ENCODE data around the gene CCDC85C. TPM values are rescaled to one million over a fixed set of nuclear protein-coding genes. Genes with fewer than 3 reads are reported as not detected.

The CCDC85C gene
- total and polyA plus RNA-seq, 2 of the 4 experiments (the other 2 are of a cell fraction): 16.0 to 19.0 TPM

- peaks cover 4% of the 10 kb centered on the region; the same call in 1 of the 2 replicates for H3K27me3 ChIP-seq (ENCODE audit: control insufficient read depth, insufficient read depth, low read length)
- H2BK15ac ChIP-seq (ENCODE audit: low read depth, low read length): no peak overlapping the region
- no peak overlapping the region for H3K56ac ChIP-seq (ENCODE audit: extremely low read depth, insufficient read depth, low read length)
- no peak overlapping the region for H3K9ac ChIP-seq (ENCODE audit: low read depth, low read length)
- no peak overlapping the region for H2BK120ac ChIP-seq (ENCODE audit: low read depth, low read length)
- no peak overlapping the region for H2BK5ac ChIP-seq (ENCODE audit: low read depth, low read length, poor library complexity, severe bottlenecking)
- H3K18ac ChIP-seq (ENCODE audit: low read depth, low read length): no peak overlapping the region
- H3K36me3 ChIP-seq (ENCODE audit: control insufficient read depth, insufficient read depth, low read length): no peaks in the 10 kb centered on the region
- H3K79me1 ChIP-seq (ENCODE audit: low read depth in 1 of 2, low read length in 2 of 2): no peaks in the 10 kb centered on the region
- H2AFZ ChIP-seq (replicated peaks; ENCODE audit: low read length, poor library complexity): peak overlapping the region; percentile 94
- H3K4ac ChIP-seq (ENCODE audit: low read depth, low read length): no peak overlapping the region
- BruUV-seq (replicated peaks): no TSS peak
- H3K14ac ChIP-seq (replicated peaks; ENCODE audit: low read depth, low read length): no peak overlapping the region
- H3K4me2 ChIP-seq (ENCODE audit: low read depth, low read length): no peak overlapping the region
- H4K8ac ChIP-seq (ENCODE audit: low read depth in 2 of 2, low read length in 2 of 2): no peak overlapping the region
- ChIA-PET CTCF (no interaction called here), POLR2A (ENCODE audit: unreplicated experiment) (no interaction called here)
- intact Hi-C loops (cut with micrococcal nuclease): no loop called here
- peak overlapping the region; percentile 13 for H2AK9ac ChIP-seq (replicated peaks; ENCODE audit: low read depth, low read length, poor library complexity)
- ATAC-seq (ENCODE audit: low read depth): no peak
- H3K23ac ChIP-seq (ENCODE audit: low read depth, low read length): no peak overlapping the region
- in situ Hi-C loops (cut with MboI; ENCODE audit: low sequenced_read_pairs): no loop called here
- DNase-seq: no peak
- no peaks in the 10 kb centered on the region for H4K20me1 ChIP-seq (ENCODE audit: insufficient read depth, low read length)
- H3K27ac ChIP-seq (ENCODE audit: insufficient read depth, low read length): no peak overlapping the region
- H3K9me1 ChIP-seq (ENCODE audit: insufficient read depth, low read length): no peaks in the 10 kb centered on the region
- H3K4me1 ChIP-seq (ENCODE audit: control insufficient read depth, insufficient read depth, low read length): peaks cover 4% of the 10 kb centered on the region; the same call in 1 of the 2 replicates
- H2AK5ac ChIP-seq (ENCODE audit: low read depth, low read length): no peak overlapping the region
- TF ChIP-seq CTCF (conservative IDR thresholded peaks at IDR 0.05; ENCODE audit: low read depth, low read length) (no peak), FOS (IDR thresholded peaks at IDR 0.05; ENCODE audit: low read depth, low read length) (no peak), RAD21 (IDR thresholded peaks at IDR 0.05; ENCODE audit: low read length) (no peak), SMC3 (IDR thresholded peaks at IDR 0.05; ENCODE audit: low read depth, low read length) (no peak), POLR2A (IDR thresholded peaks at IDR 0.05; ENCODE audit: low read depth, low read length) (no peak), RCOR1 (IDR thresholded peaks at IDR 0.05; ENCODE audit: insufficient replicate concordance, low read length) (no peak), MXI1 (IDR thresholded peaks at IDR 0.05; ENCODE audit: borderline replicate concordance, low read depth, low read length) (no peak), MAFK (IDR thresholded peaks at IDR 0.05; ENCODE audit: low read depth, low read length) (no peak), NFE2L2 (IDR thresholded peaks at IDR 0.05; ENCODE audit: low read depth, low read length) (no peak), USF2 (IDR thresholded peaks at IDR 0.05; ENCODE audit: low read depth, low read length) (no peak), RFX5 (IDR thresholded peaks at IDR 0.05; ENCODE audit: low read depth, low read length) (no peak), MAZ (IDR thresholded peaks at IDR 0.05; ENCODE audit: borderline replicate concordance, low read depth, low read length) (no peak)
- H2BK20ac ChIP-seq (ENCODE audit: low read depth, low read length): no peak overlapping the region
- dilution Hi-C loops (cut with HindIII; ENCODE audit: low sequenced_read_pairs, unreplicated experiment): no loop called here
- 100% methylated on average over 8 of the region's 11 CpGs; no CpG with 5 or more reads in 1 of the 2 experiments for WGBS, 2 experiments (ENCODE audit: extremely low coverage in 2 of 2, insufficient read length in 1 of 2)
- H4K5ac ChIP-seq (ENCODE audit: low read depth, low read length): no peak overlapping the region
- H3K9me3 ChIP-seq (ENCODE audit: control insufficient read depth, insufficient read depth, low read length): no peaks in the 10 kb centered on the region
- no peak overlapping the region for H3K4me3 ChIP-seq (ENCODE audit: insufficient read depth, low read depth, low read length)
- no peak overlapping the region for H4K91ac ChIP-seq (ENCODE audit: insufficient read depth, low read depth, low read length)
These were observed 40.1 kb upstream of the CCDC85C start for GRCh38 chr14:99644035-99644587.
